HepG2 (cell line): Measurements from ENCODE around the gene CHFR. TPM values are rescaled to one million over a fixed set of nuclear protein-coding genes. Genes with fewer than 3 reads are reported as not detected.

ENCODE experiments used
- ATAC-seq: fragments of 200-7000 bp; cut with Tn5 transposase; 3 replicates; pipeline ENCODE4 v1.9.1; 2020; ENCODE audit warnings: mild to moderate bottlenecking, moderate library complexity
- BruUV-seq: library from RNA; stranded (reverse); fragments of 400-500 nt; replicated peaks from 2 replicates; lab custom pipeline; 2021; lab: Mats Ljungman, UMichigan
- CTCF ChIA-PET: fragments of 300-600 bp; formaldehyde crosslinking; extraction: SDS; loops from one replicate; lab custom pipeline; 2021; ENCODE audit warnings: low total read pairs, inconsistent platforms, low intra/inter-chr PET ratio; lab: Yijun Ruan, JAX
- POLR2A ChIA-PET: fragments of 350-600 bp; sonication (Branson Sonifier 250); formaldehyde crosslinking; loops from one replicate; lab custom pipeline; 2020; ENCODE audit warnings: antibody characterized with exemption, inconsistent platforms; lab: Yijun Ruan, JAX
- DNase-seq: peaks from one replicate; pipeline ENCODE4 v3.0.0-alpha.2; 2015; ENCODE audit warnings: low spot score
- FAIRE-seq: peaks from 3 replicates; lab custom pipeline; 2011; peaks lifted over from hg19 to GRCh38; lab: Jason Lieb, UNC
- H2AFZ ChIP-seq: one replicate; pipeline ENCODE4 v1.6.1; 2011; ENCODE audit warnings: low read length, inconsistent platforms
- H3K27ac ChIP-seq: fragments of 300-600 bp; 3 replicates; pipeline ENCODE4 v1.8.0; 2011; ENCODE audit warnings: mixed run types, mild to moderate bottlenecking, mixed read lengths, low read length, inconsistent platforms; ENCODE audit not compliant: insufficient read depth; ENCODE audit errors: extremely low read length
- H3K27me3 ChIP-seq, 2 experiments: fragments of 200-600 bp in 1 of 2; 2 replicates in 1 of 2; 3 replicates in 1 of 2; pipeline versions ENCODE4 v1.6.0 to v1.8.0; 2011; ENCODE audit warnings: low read length in 2 of 2, mild to moderate bottlenecking in 2 of 2, moderate library complexity in 2 of 2, inconsistent platforms in 1 of 2; ENCODE audit not compliant: insufficient read depth in 2 of 2, control insufficient read depth in 1 of 2
- H3K36me3 ChIP-seq, 2 experiments: fragments of 200-600 bp in 1 of 2; replicated peaks in 1 of 2; 2 replicates in 1 of 2; 3 replicates in 1 of 2; pipeline versions ENCODE4 v1.5.1 to v1.8.0; 2011; ENCODE audit warnings: low read length in 2 of 2, inconsistent platforms in 1 of 2; ENCODE audit not compliant: insufficient read depth in 2 of 2, control insufficient read depth in 1 of 2
- H3K4me1 ChIP-seq: 2 replicates; pipeline ENCODE4 v1.5.1; 2012; ENCODE audit warnings: low read length, inconsistent platforms; ENCODE audit not compliant: insufficient read depth
- H3K4me2 ChIP-seq: 2 replicates; pipeline ENCODE4 v1.6.0; 2011; ENCODE audit warnings: low read depth, low read length, inconsistent platforms
- H3K4me3 ChIP-seq, 3 experiments: fragments of 200-600 bp in 1 of 3; sonication (generic), shearing (Covaris generic) in 1 of 3; replicated peaks in 1 of 3; 2 replicates each; pipeline ENCODE4 v1.5.1; 2011 to 2016; ENCODE audit warnings: low read length in 3 of 3, inconsistent platforms in 2 of 3, low read depth in 2 of 3, mild to moderate bottlenecking in 2 of 3, control low read depth in 1 of 3, mixed read lengths in 1 of 3; ENCODE audit not compliant: insufficient read depth in 1 of 3
- H3K79me2 ChIP-seq: one replicate; pipeline ENCODE4 v1.6.1; 2011; ENCODE audit warnings: low read length, inconsistent platforms; ENCODE audit not compliant: insufficient read depth
- H3K9ac ChIP-seq: 2 replicates; pipeline ENCODE4 v1.6.0; 2011; ENCODE audit warnings: mild to moderate bottlenecking, low read depth, low read length, inconsistent platforms; ENCODE audit not compliant: insufficient read depth
- H3K9me3 ChIP-seq: 2 replicates; pipeline ENCODE4 v1.5.1; 2012; ENCODE audit warnings: mild to moderate bottlenecking, low read length
- H4K20me1 ChIP-seq: 2 replicates; pipeline ENCODE4 v1.6.0; 2011; ENCODE audit warnings: inconsistent platforms, mild to moderate bottlenecking, low read length, moderate library complexity; ENCODE audit not compliant: insufficient read depth
- ATM ChIP-seq: fragments of 450-650 bp; IDR thresholded peaks from 2 replicates; pipeline ENCODE4 v1.7.1; 2017; ENCODE audit warnings: mild to moderate bottlenecking, borderline replicate concordance
- GATA4 ChIP-seq: sonication (generic); IDR thresholded peaks from 2 replicates; pipeline ENCODE4 v1.6.1; 2016; ENCODE audit warnings: antibody characterized with exemption, low read depth, borderline replicate concordance
- KDM2A ChIP-seq: sonication (generic); formaldehyde crosslinking; IDR thresholded peaks from 2 replicates; pipeline ENCODE4 v1.4.0; 2020; ENCODE audit warnings: low read depth, missing genetic modification reagents, borderline replicate concordance
- NCOA2 ChIP-seq: sonication (generic); formaldehyde crosslinking; IDR thresholded peaks from 2 replicates; pipeline ENCODE4 v1.8.0; 2022; ENCODE audit warnings: inconsistent platforms
- ONECUT2 ChIP-seq: sonication (generic); formaldehyde crosslinking; IDR thresholded peaks from 2 replicates; pipeline ENCODE4 v1.4.0; 2020; ENCODE audit warnings: missing genetic modification reagents
- PAF1 ChIP-seq: IDR thresholded peaks from 2 replicates; pipeline ENCODE4 v1.6.1; 2016; ENCODE audit warnings: missing genetic modification reagents, missing compliant biosample characterization
- PAX8 ChIP-seq: sonication (generic); formaldehyde crosslinking; IDR thresholded peaks from 2 replicates; pipeline ENCODE4 v1.8.0; 2022; ENCODE audit warnings: mild to moderate bottlenecking, missing genetic modification reagents, borderline replicate concordance
- SYNCRIP ChIP-seq: fragments of 200-400 bp; formaldehyde crosslinking; IDR thresholded peaks from 2 replicates; pipeline ENCODE4 v1.6.1; 2018; ENCODE audit warnings: mild to moderate bottlenecking, low read depth, low read length; ENCODE audit not compliant: insufficient read depth
- ZNF124 ChIP-seq: sonication (generic); formaldehyde crosslinking; IDR thresholded peaks from 2 replicates; pipeline ENCODE4 v1.4.0; 2020; ENCODE audit warnings: missing genetic modification reagents
- ZNF280B ChIP-seq: sonication (generic); formaldehyde crosslinking; IDR thresholded peaks from 2 replicates; pipeline ENCODE4 v1.5.0; 2020; ENCODE audit warnings: missing genetic modification reagents, mild to moderate bottlenecking, borderline replicate concordance
- ZNF282 ChIP-seq: fragments of 450-650 bp; IDR thresholded peaks from 2 replicates; pipeline ENCODE4 v1.6.1; 2018; ENCODE audit not compliant: partially characterized antibody
- ZNF30 ChIP-seq: sonication (generic); formaldehyde crosslinking; IDR thresholded peaks from 2 replicates; pipeline ENCODE4 v1.5.0; 2020; ENCODE audit warnings: mild to moderate bottlenecking, missing genetic modification reagents
- ZNF749 ChIP-seq: sonication (generic); formaldehyde crosslinking; IDR thresholded peaks from 2 replicates; pipeline ENCODE4 v1.8.0; 2022; ENCODE audit warnings: mild to moderate bottlenecking, missing genetic modification reagents, moderate library complexity, borderline replicate concordance
- ZNF782 ChIP-seq: sonication (generic); formaldehyde crosslinking; IDR thresholded peaks from 2 replicates; pipeline ENCODE4 v1.4.0; 2020; ENCODE audit warnings: missing genetic modification reagents, mild to moderate bottlenecking, borderline replicate concordance
- WGBS: methylation state at CpG from one replicate; pipeline ENCODE4 v1.1.6; 2017; ENCODE audit warnings: low lambda C conversion rate; 5-methylcytosine and 5-hydroxymethylcytosine counted together
- in situ Hi-C: cut with HindIII; loops from 2 replicates; pipeline ENCODE4 v1.10.0; 2017; ENCODE audit warnings: low pct_unique_long_range_greater_than_20kb; ENCODE audit not compliant: extremely low pct_ligation_motif_present
- intact Hi-C: fragments of 100-400 bp; cut with micrococcal nuclease; formaldehyde crosslinking; loops from one replicate; pipeline ENCODE4 v1.10.0; 2022; ENCODE audit not compliant: unreplicated experiment
- polyA plus RNA-seq, 8 experiments: library from polyadenylated mRNA; depleted of rRNA in 3 of 8; stranded (reverse) in 7 of 8; unstranded in 1 of 8; fragments of >200 nt; fragmentation: Illumina TruSeq in 4 of 8; extraction: Trizol in 4 of 8; gene quantifications; 2 replicates each; pipeline versions ENCODE4 v1.2.1 to v1.2.3, GENCODE V29; 2011 to 2016; ENCODE audit warnings: low read depth in 4 of 8, missing spikeins in 1 of 8, mixed read lengths in 1 of 8; ENCODE audit not compliant: insufficient read depth in 1 of 8
- total RNA-seq, 5 experiments: library from RNA; depleted of rRNA; stranded (reverse); fragments of >200 nt; fragmentation: Illumina TruSeq; extraction: Trizol; gene quantifications; 2 replicates each; pipeline ENCODE4 v1.2.3, GENCODE V29; 2016; ENCODE audit warnings: low read depth in 1 of 5
- TF ChIP-seq, protein P1 (sequence below): sonication (generic); formaldehyde crosslinking; IDR thresholded peaks from 2 replicates; pipeline ENCODE4 v1.5.0; 2020; ENCODE audit warnings: missing genetic modification reagents

CHFR gene
- total and polyA plus RNA-seq, 2 of the 13 experiments (the other 11 are each of a cell fraction or from before 2014, with no cell fraction given), result 21.4 to 21.5 TPM

- Histone ChIP-seq H3K36me3 (peaks cover 31 to 59% of the 10 kb centered on the region in 2 experiments), H3K79me2 (peaks cover 6% of the 10 kb centered on the region), H3K27me3 (no peaks in the 10 kb centered on the region), H4K20me1 (0 out of 2 replicates have a peak, but pooled peaks cover 7% of the 10 kb centered on the region), H3K9me3 (no peaks in the 10 kb centered on the region), H3K4me2 (no peak overlapping the region), H3K27ac (no peak overlapping the region), H2AFZ (no peak overlapping the region), H3K4me3 (no peak overlapping the region), H3K9ac (no peak overlapping the region), H3K4me1 (no peaks in the 10 kb centered on the region)
- ATAC-seq, result no peak
- TF ChIP-seq, protein P1, sequence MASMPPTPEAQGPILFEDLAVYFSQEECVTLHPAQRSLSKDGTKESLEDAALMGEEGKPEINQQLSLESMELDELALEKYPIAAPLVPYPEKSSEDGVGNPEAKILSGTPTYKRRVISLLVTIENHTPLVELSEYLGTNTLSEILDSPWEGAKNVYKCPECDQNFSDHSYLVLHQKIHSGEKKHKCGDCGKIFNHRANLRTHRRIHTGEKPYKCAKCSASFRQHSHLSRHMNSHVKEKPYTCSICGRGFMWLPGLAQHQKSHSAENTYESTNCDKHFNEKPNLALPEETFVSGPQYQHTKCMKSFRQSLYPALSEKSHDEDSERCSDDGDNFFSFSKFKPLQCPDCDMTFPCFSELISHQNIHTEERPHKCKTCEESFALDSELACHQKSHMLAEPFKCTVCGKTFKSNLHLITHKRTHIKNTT, result no peak
- TF ChIP-seq ZNF282 (no peak), PAX8 (CRISPR knock-in tag) (no peak), ZNF30 (CRISPR knock-in tag) (no peak), ZNF280B (CRISPR knock-in tag) (no peak), SYNCRIP (no peak), ONECUT2 (CRISPR knock-in tag) (no peak), ZNF124 (CRISPR knock-in tag) (no peak), PAF1 (CRISPR knock-in tag) (no peak), NCOA2 (CRISPR knock-in tag) (no peak), GATA4 (no peak), ATM (no peak), KDM2A (CRISPR knock-in tag) (no peak), ZNF782 (CRISPR knock-in tag) (no peak), ZNF749 (CRISPR knock-in tag) (no peak)
- in situ Hi-C loops (no loop called here), intact Hi-C loops (no loop called here)
- FAIRE-seq, result no peak
- BruUV-seq, result no TSS peak
- CTCF ChIA-PET, result no interaction called here
- POLR2A ChIA-PET, result no interaction called here
- DNase-seq, result no peak
- 96% methylated on average over 25 of the region's 25 CpGs for WGBS
Measured at GRCh38 chr12:132807295-132808092, 79.9 kb downstream of the CHFR start.
